GM19351 (cell line): ENCODE data around the gene ZNF346.

Source experiments
- ATAC-seq: cut with Tn5 transposase; IDR thresholded peaks from one replicate; pipeline ENCODE4 v1.9.1; 2021; ENCODE audit warnings: mild to moderate bottlenecking, moderate library complexity; ENCODE audit not compliant: unreplicated experiment

ZNF346 gene

DNA sequence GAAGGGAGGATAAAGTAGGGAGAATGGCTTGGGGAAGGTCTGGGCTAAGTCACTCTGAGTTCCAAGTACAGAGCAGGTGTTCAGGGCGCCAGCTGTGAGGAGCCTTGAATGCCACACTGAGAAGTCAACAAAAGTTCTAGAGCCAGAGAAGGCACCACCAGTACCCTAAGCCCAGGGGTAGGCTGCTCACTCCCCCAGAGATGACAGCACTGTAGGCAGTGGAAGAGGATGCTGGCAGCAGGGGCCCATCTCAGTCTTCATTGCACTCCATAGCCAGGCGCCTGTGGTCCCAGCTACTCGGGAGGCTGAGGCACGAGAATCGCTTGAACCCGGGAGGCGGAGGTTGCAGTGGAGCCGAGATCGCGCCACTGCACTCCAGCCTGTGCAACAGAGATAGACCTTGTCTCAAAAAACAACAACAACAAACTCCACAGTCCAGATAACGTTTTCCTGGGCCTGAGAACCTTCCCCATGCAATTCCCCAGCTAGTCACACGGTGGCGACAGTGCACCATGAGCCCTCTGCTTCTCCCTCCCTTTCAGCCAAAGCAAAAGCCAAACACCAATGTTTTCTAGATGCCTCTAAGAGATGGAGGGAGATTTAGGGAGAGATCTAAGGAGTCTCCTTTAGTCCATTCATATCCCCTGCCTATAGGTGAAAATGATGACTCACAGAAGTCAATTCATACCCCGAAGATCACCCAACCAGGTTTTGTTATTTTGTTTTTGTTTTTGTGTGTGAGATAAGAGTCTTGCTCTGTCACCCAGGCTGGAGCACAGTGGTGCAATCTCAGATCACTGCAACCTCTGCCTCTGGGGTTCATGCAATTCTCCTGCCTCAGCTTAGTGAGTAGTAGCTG is 91.3 kb downstream of the ZNF346 start:
- peak; percentile 58 for ATAC-seq

GRCh38 chr5:177116631-177117373 is 94.3 kb downstream of the ZNF346 start:
- ATAC-seq = peak; percentile 79

- no peak for ATAC-seq
These were observed 95.0 kb downstream of the ZNF346 start for GRCh38 chr5:177117441-177118045.

DNA sequence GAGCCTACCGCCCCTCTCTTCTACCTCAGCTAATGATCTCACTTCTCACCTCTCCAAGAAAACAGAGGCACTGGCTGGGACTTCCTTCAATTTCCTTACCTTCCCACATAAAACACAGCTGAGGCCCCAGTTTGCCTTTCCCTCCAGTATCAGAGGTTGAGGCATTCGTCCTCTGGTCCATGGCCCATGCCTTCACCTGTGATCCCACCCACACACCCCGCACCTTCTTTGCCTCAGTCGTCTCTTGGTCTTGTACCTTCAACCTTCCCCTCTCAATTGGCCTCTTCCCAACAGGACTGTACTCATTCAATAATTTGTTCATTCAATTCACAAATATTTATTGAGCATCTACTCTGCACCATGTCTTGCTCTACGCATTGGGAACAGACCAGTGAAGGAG is 100.1 kb downstream of the ZNF346 start:
- ATAC-seq = no peak

- peak; percentile 35 for ATAC-seq
These were observed 101.4 kb downstream of the ZNF346 start for GRCh38 chr5:177123789-177124485.

DNA sequence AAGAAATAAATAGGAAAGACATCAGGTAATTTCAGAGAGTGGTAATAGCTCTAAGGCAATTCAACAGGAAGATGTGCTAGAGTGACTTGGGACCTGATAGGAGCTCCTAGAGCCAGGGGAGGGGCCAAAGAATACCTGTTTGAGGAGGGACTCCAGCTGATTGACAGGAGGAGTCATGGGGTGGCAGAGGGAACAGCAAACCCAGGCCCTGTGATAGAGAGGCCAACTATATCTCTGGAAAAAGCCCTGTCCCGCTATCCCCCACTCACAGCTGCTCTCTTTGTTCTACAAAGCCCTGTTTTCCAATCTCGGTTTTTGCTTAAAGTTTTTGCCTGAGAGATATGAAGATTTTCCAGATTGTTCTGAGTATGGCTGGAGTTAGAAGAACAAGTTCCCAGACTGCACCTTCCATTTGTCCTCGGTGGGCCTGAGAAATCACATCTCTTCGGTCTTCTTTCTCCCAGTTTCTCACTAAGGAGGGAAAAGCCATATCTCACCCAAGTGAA is 102.0 kb downstream of the ZNF346 start:
- ATAC-seq = peak; percentile 83

DNA sequence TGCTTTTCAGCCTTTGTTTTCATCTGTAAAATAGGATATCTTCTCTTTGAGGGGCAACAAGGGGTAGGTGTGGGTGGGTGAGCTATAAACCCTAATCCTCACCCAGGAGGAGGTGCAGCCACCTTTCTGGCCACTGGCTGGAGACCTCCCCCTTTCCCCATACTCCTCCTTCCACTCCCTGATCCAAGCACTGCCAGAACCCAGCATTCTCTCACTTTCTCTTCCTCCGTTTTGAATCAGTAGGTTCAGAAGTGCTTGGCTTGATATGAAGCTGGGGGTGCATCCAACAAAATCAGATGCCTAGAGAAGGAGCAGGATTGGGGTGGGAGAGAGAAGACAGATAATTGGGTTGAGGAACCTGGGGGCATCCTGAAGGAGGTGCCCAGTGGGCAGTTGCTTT is 104.3 kb downstream of the ZNF346 start:
- no peak for ATAC-seq

- no peak for ATAC-seq
These were observed 106.1 kb downstream of the ZNF346 start for GRCh38 chr5:177128551-177128981.

- no peak for ATAC-seq
These were observed 107.9 kb downstream of the ZNF346 start for GRCh38 chr5:177130211-177131018.
